T-cell (primary cell): Measurements from ENCODE around the gene LDLR. TPM values are rescaled to one million over a fixed set of nuclear protein-coding genes. Genes with fewer than 3 reads are reported as not detected.

Experiments
- ATAC-seq, 4 experiments: fragments of 200-7000 bp in 3 of 4; fragments of 150-1000 bp in 1 of 4; cut with Tn5 transposase; replicated peaks in 1 of 4; 1 replicate in 3 of 4; 2 replicates in 1 of 4; pipeline ENCODE4 v1.10.0; 2021; ENCODE audit warnings: moderate library complexity in 3 of 4, mild to moderate bottlenecking in 2 of 4, moderate number of reproducible peaks in 1 of 4
- CTCF ChIA-PET, 2 donors: fragments of 300-600 bp; sonication (Branson Sonifier 250); formaldehyde crosslinking; loops; one replicate each; lab custom pipeline; 2022; ENCODE audit warnings: antibody characterized with exemption in 2 of 2; lab: Charles Lee
- POLR2A ChIA-PET, 2 donors: fragments of 300-600 bp; sonication (Branson Sonifier 250); formaldehyde crosslinking; loops; one replicate each; lab custom pipeline; 2022; ENCODE audit warnings: antibody characterized with exemption in 2 of 2; lab: Charles Lee
- DNase-seq, 35 experiments: peaks; one replicate each; pipeline versions ENCODE4 v3.0.0 to v3.0.0-alpha.2; 2013 to 2023
- H3K27ac ChIP-seq: one replicate; pipeline ENCODE4 v1.5.1; 2013; ENCODE audit warnings: low read length
- H3K27me3 ChIP-seq, 2 experiments: replicated peaks in 1 of 2; 1 replicate in 1 of 2; 2 replicates in 1 of 2; pipeline versions ENCODE4 v1.6.1 to v1.7.0; 2013; ENCODE audit warnings: low read length in 1 of 2, mixed read lengths in 1 of 2; ENCODE audit not compliant: control insufficient read depth in 2 of 2, insufficient read depth in 2 of 2; ENCODE audit errors: extremely low read depth in 1 of 2
- H3K36me3 ChIP-seq, 2 donors: 1 replicate in 1 of 2; 2 replicates in 1 of 2; pipeline versions ENCODE4 v1.6.1 to v1.7.0; 2013; ENCODE audit warnings: low read length in 1 of 2; ENCODE audit not compliant: control insufficient read depth in 2 of 2, insufficient read depth in 1 of 2; ENCODE audit errors: extremely low read depth in 1 of 2
- H3K4me1 ChIP-seq, 2 experiments: 1 replicate in 1 of 2; 2 replicates in 1 of 2; pipeline versions ENCODE4 v1.6.1 to v1.7.0; 2013; ENCODE audit warnings: low read length in 2 of 2, mixed read lengths in 1 of 2; ENCODE audit not compliant: insufficient read depth in 2 of 2, control insufficient read depth in 1 of 2; ENCODE audit errors: extremely low read depth in 1 of 2
- H3K4me3 ChIP-seq, 2 donors: 1 replicate in 1 of 2; 2 replicates in 1 of 2; pipeline versions ENCODE4 v1.5.1 to v1.7.0; 2013; ENCODE audit warnings: mild to moderate bottlenecking in 2 of 2, low read length in 1 of 2, moderate library complexity in 1 of 2; ENCODE audit not compliant: control insufficient read depth in 1 of 2; ENCODE audit errors: extremely low read depth in 1 of 2
- H3K9me3 ChIP-seq: 2 replicates; pipeline ENCODE4 v1.7.0; 2013
- H3K27ac Mint-ChIP-seq, 2 donors: one replicate each; pipeline ENCODE4 v1.8.0; 2020 to 2021; ENCODE audit warnings: mild to moderate bottlenecking in 2 of 2, mixed read lengths in 2 of 2
- H3K27me3 Mint-ChIP-seq, 2 donors: one replicate each; pipeline ENCODE4 v1.8.0; 2021 to 2022; ENCODE audit warnings: mixed read lengths in 2 of 2
- H3K36me3 Mint-ChIP-seq: one replicate; pipeline ENCODE4 v1.8.0; 2021; ENCODE audit warnings: mixed read lengths
- H3K4me1 Mint-ChIP-seq, 3 donors: one replicate each; pipeline ENCODE4 v1.8.0; 2020 to 2022; ENCODE audit warnings: mixed read lengths in 3 of 3, mild to moderate bottlenecking in 1 of 3
- H3K4me3 Mint-ChIP-seq, 3 donors: one replicate each; pipeline ENCODE4 v1.8.0; 2020 to 2022; ENCODE audit warnings: mild to moderate bottlenecking in 3 of 3, mixed read lengths in 3 of 3, moderate library complexity in 3 of 3
- H3K9me3 Mint-ChIP-seq, 3 donors: one replicate each; pipeline ENCODE4 v1.8.0; 2020 to 2022; ENCODE audit warnings: mixed read lengths in 3 of 3
- WGBS: methylation state at CpG from one replicate; pipeline ENCODE4 v1.1.5; 2013; ENCODE audit warnings: missing lambda C conversion rate; ENCODE audit not compliant: insufficient coverage; 5-methylcytosine and 5-hydroxymethylcytosine counted together
- total RNA-seq, 35 experiments: library from RNA in 6 of 35; stranded (reverse) in 6 of 35; fragments of 120-200 nt in 1 of 35; gene quantifications; one replicate each; pipeline versions ENCODE4 v1.2.1 to v1.2.4 and lab custom pipeline; 2013 to 2026

Gene LDLR
- total RNA-seq, 5 donors from 2014 or later (not counting 1 experiment from before 2014, with no cell fraction given), result 33.8 to 50.4 (median 42.0) TPM

DNA sequence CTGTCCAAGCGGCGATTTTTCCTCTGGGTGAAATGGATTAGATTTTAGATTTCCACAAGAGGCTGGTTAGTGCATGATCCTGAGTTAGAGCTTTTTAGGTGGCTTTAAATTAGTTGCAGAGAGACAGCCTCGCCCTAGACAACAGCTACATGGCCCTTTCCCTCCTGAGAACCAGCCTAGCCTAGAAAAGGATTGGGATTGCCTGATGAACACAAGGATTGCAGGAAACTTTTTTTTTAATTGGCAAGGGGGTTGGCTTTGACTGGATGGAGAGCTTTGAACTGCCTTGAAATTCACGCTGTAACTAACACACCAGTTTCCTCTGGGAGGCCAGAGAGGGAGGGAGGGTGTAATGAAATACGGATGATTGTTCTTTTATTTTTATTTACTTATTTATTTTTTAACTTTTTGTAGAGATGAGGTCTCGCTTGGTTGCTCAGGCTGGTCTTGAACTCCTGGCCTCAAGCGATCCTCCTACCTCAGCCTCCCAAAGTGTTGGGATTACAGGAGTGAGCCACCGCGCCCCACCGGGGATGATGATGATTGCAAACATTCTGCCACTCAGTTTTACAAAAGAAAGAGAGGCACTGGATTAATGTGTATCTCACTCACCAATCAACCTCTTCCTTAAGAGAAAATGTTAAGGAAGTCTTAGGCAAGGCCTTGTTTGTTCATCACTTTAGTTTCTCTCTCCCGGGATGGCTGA, 1.9 kb downstream of the LDLR start:
- peaks cover 17 to 72% of the 10 kb centered on the region in 2 experiments for H3K4me1 ChIP-seq
- H3K27me3 Mint-ChIP-seq, result no peaks in the 10 kb centered on the region
- peak overlapping the region; percentile 99 for H3K27ac ChIP-seq
- CTCF ChIA-PET, result interaction anchor here (0.5 to 1.0 kb wide), 2 partner anchors 36 to 56 kb away, joined by 3 to 4 read pairs; no protein-coding TSS in a partner anchor
- peaks cover 0 to under 1% (median 0%) of the 10 kb centered on the region in 3 donors for H3K9me3 Mint-ChIP-seq
- peak overlapping the region; percentile 83 to 89 (median 89) for H3K4me3 Mint-ChIP-seq
- H3K4me3 ChIP-seq, result peak overlapping the region; percentile 77 to 87
- no peaks in the 10 kb centered on the region for H3K36me3 ChIP-seq
- no peak for ATAC-seq
- H3K4me1 Mint-ChIP-seq, result peaks cover 55 to 59% (median 58%) of the 10 kb centered on the region in 3 donors
- peak in 3 of 35 experiments; percentile 9 to 20 (median 17) for DNase-seq
- no peaks in the 10 kb centered on the region for H3K27me3 ChIP-seq
- H3K27ac Mint-ChIP-seq, result peak overlapping the region; percentile 95 to 97
- H3K36me3 Mint-ChIP-seq, result peaks cover 4% of the 10 kb centered on the region
- POLR2A ChIA-PET, result interaction anchor here in 1 of 2 donors (0.6 kb wide), 1 partner anchor 11 kb away, joined by 4 read pairs; no protein-coding TSS in a partner anchor
- H3K9me3 ChIP-seq, result no peaks in the 10 kb centered on the region
- no CpG with 5 or more reads among the region's 11 CpGs for WGBS

DNA sequence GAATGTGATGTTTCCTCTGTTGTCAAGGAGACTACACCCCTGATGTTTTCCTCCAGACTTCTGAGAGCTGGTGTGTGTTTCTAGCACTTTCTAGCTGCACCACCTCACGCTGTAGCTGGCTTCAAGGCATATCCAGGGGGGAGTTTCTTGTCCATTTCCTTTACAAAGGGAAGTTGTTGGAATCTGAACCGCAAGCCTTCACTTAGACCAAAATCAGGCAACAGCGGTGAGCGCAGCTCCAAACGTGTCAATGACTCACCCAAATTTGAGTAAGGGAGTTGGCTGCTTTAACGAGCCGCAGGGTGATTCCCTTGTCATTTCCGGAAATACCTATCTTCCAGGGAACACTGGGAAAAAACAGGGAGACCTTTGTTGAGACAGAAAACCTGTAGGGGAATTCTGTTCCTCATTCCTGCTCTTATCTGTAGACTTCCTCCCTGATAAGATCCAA, 2.5 kb downstream of the LDLR start:
- Histone ChIP-seq H3K4me1 (peaks cover 18 to 78% of the 10 kb centered on the region in 2 experiments), H3K36me3 (no peaks in the 10 kb centered on the region), H3K9me3 (no peaks in the 10 kb centered on the region), H3K4me3 (peak overlapping the region in 1 of 2 donors; percentile 87), H3K27ac (peak overlapping the region; percentile 99), H3K27me3 (no peaks in the 10 kb centered on the region)
- ChIA-PET CTCF (interaction anchor here (0.5 to 1.0 kb wide), 2 partner anchors 36 to 56 kb away, joined by 3 to 4 read pairs; no protein-coding TSS in a partner anchor), POLR2A (no interaction called here)
- no peaks in the 10 kb centered on the region for H3K27me3 Mint-ChIP-seq
- 0% methylated on average over 1 of the region's 8 CpGs for WGBS
- DNase-seq, result peak; percentile 8 to 83 (median 39)
- peaks cover 8% of the 10 kb centered on the region for H3K36me3 Mint-ChIP-seq
- peaks cover 0 to 3% (median 0%) of the 10 kb centered on the region in 3 donors for H3K9me3 Mint-ChIP-seq
- peaks cover 60 to 65% (median 63%) of the 10 kb centered on the region in 3 donors for H3K4me1 Mint-ChIP-seq
- H3K4me3 Mint-ChIP-seq, result peak overlapping the region; percentile 83 to 89 (median 89)
- peak overlapping the region; percentile 95 to 97 for H3K27ac Mint-ChIP-seq
- ATAC-seq, result peak in 1 of 4 experiments; percentile 14

- 0% methylated on average over 1 of the region's 6 CpGs for WGBS
- no peaks in the 10 kb centered on the region for H3K9me3 ChIP-seq
- Mint-ChIP-seq H3K4me1 (peaks cover 60 to 68% (median 64%) of the 10 kb centered on the region in 3 donors), H3K9me3 (peaks cover 0 to 3% (median 0%) of the 10 kb centered on the region in 3 donors), H3K36me3 (peaks cover 8% of the 10 kb centered on the region), H3K27me3 (no peaks in the 10 kb centered on the region), H3K27ac (peak overlapping the region; percentile 69 to 97), H3K4me3 (peak overlapping the region in 2 of 3 donors; percentile 54 to 89)
- ChIA-PET CTCF (interaction anchor here in 1 of 2 donors (1.0 kb wide), 1 partner anchor 57 kb away, joined by 3 read pairs; no protein-coding TSS in a partner anchor), POLR2A (no interaction called here)
- ATAC-seq (peak in 1 of 4 experiments; percentile 12), DNase-seq (peak in 20 of 35 experiments; percentile 6 to 82 (median 27))
- H3K27ac ChIP-seq, result peak overlapping the region; percentile 99
- H3K4me3 ChIP-seq, result peak overlapping the region in 1 of 2 donors; percentile 87
- peaks cover 18 to 82% of the 10 kb centered on the region in 2 experiments for H3K4me1 ChIP-seq
- H3K27me3 ChIP-seq, result no peaks in the 10 kb centered on the region
- no peaks in the 10 kb centered on the region for H3K36me3 ChIP-seq
Measured at GRCh38 chr19:11092181-11092538, 2.9 kb downstream of the LDLR start.

DNA sequence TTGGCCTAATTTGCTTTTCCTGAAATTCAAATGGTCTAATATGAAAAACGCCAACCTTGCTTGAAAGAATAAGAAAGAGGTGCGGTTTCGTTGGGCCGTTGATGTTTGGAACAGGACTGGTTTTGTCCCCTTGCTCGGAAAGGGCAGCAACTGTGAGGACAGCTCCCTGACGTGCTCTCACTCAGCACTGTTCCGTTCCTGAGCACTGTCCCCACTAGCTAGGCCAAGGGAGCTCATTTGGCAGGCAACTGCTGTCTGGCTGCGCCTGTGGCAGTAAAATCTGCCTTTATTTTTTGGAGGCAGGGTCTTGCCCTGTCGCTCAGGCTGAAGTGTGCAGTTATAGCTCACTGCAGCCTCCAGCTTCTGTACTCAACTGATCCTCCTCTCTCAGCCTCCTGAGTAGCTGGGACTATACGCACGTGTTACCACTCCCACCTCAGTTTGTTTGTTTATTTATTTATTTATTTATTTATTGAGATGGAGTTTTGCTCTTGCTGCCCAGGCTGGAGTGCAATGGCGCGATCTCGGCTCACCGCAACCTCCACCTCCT, 4.5 kb downstream of the LDLR start:
- DNase-seq (no peak), ATAC-seq (no peak)
- H3K27ac ChIP-seq, result peak overlapping the region; percentile 99
- H3K36me3 Mint-ChIP-seq, result peaks cover 8% of the 10 kb centered on the region
- no peaks in the 10 kb centered on the region for H3K36me3 ChIP-seq
- H3K27ac Mint-ChIP-seq, result peak overlapping the region; percentile 69 to 97
- ChIA-PET CTCF (interaction anchor here in 1 of 2 donors (0.7 kb wide), 1 partner anchor 185 kb away, joined by 3 read pairs; no protein-coding TSS in a partner anchor), POLR2A (interaction anchor here (0.6 kb wide), 2 partner anchors 40 to 108 kb away, joined by 3 to 4 read pairs; no protein-coding TSS in a partner anchor)
- peak overlapping the region in 1 of 3 donors; percentile 89 for H3K4me3 Mint-ChIP-seq
- WGBS, result 89% methylated on average over 13 of the region's 15 CpGs
- H3K4me3 ChIP-seq, result no peak overlapping the region
- peaks cover 57 to 71% (median 59%) of the 10 kb centered on the region in 3 donors for H3K4me1 Mint-ChIP-seq
- H3K27me3 ChIP-seq, result no peaks in the 10 kb centered on the region
- H3K27me3 Mint-ChIP-seq, result no peaks in the 10 kb centered on the region
- peaks cover 18 to 86% of the 10 kb centered on the region in 2 experiments for H3K4me1 ChIP-seq
- H3K9me3 Mint-ChIP-seq, result peaks cover 0 to 3% (median 1%) of the 10 kb centered on the region in 3 donors
- H3K9me3 ChIP-seq, result peaks cover 2% of the 10 kb centered on the region

- Histone ChIP-seq H3K36me3 (no peaks in the 10 kb centered on the region), H3K27me3 (no peaks in the 10 kb centered on the region), H3K27ac (peak overlapping the region; percentile 97), H3K4me1 (peaks cover 16 to 79% of the 10 kb centered on the region in 2 experiments), H3K9me3 (peaks cover 2% of the 10 kb centered on the region), H3K4me3 (peak overlapping the region in 1 of 2 donors; percentile 4)
- ChIA-PET POLR2A (interaction anchor here (0.6 to 1.0 kb wide), 3 partner anchors 32 to 785 kb away, joined by 3 to 5 read pairs (median 3); no protein-coding TSS in a partner anchor), CTCF (interaction anchor here (0.6 to 1.6 kb wide), 5 partner anchors 8 to 59 kb away, joined by 3 to 7 read pairs (median 3); no protein-coding TSS in a partner anchor)
- peaks cover 13% of the 10 kb centered on the region for H3K36me3 Mint-ChIP-seq
- WGBS, result 33% methylated on average over 1 of the region's 4 CpGs
- no peaks in the 10 kb centered on the region for H3K27me3 Mint-ChIP-seq
- H3K9me3 Mint-ChIP-seq, result peaks cover 0 to 7% (median 2%) of the 10 kb centered on the region in 3 donors
- no peak for DNase-seq
- ATAC-seq, result no peak
- peak overlapping the region; percentile 94 to 97 for H3K27ac Mint-ChIP-seq
- peak overlapping the region; percentile 57 to 70 (median 65) for H3K4me3 Mint-ChIP-seq
- peaks cover 50 to 67% (median 55%) of the 10 kb centered on the region in 3 donors for H3K4me1 Mint-ChIP-seq
Measured at GRCh38 chr19:11094520-11094894, 5.2 kb downstream of the LDLR start.
